Progenitor cell of endocrine pancreas (in vitro differentiated cells): ENCODE data around the gene FNDC5. TPM values are rescaled to one million over a fixed set of nuclear protein-coding genes. Genes with fewer than 3 reads are reported as not detected.

Experiments used
- DNase-seq: peaks from one replicate; pipeline ENCODE4 v3.0.0; 2021; ENCODE audit warnings: low spot score; ENCODE audit not compliant: unreplicated experiment
- H3K27ac Mint-ChIP-seq: 2 replicates; pipeline ENCODE4 v1.8.0; 2021; ENCODE audit warnings: mild to moderate bottlenecking, moderate library complexity, mixed read lengths
- H3K27me3 Mint-ChIP-seq: 2 replicates; pipeline ENCODE4 v1.8.0; 2021; ENCODE audit warnings: mixed read lengths
- H3K36me3 Mint-ChIP-seq: 2 replicates; pipeline ENCODE4 v1.8.0; 2022; ENCODE audit warnings: mixed read lengths; ENCODE audit not compliant: insufficient read depth
- H3K4me1 Mint-ChIP-seq: 2 replicates; pipeline ENCODE4 v1.8.0; 2021; ENCODE audit warnings: low read depth, mixed read lengths
- H3K4me3 Mint-ChIP-seq: 2 replicates; pipeline ENCODE4 v1.8.0; 2021; ENCODE audit warnings: low read depth, mild to moderate bottlenecking, moderate library complexity, mixed read lengths
- H3K9me3 Mint-ChIP-seq: 2 replicates; pipeline ENCODE4 v1.8.0; 2021; ENCODE audit warnings: low read depth, mixed read lengths
- CTCF ChIP-seq: fragments of 200-600 bp; sonication (generic); IDR thresholded peaks from one replicate; pipeline ENCODE4 v1.5.0; 2021; ENCODE audit warnings: antibody characterized with exemption, mild to moderate bottlenecking; ENCODE audit not compliant: unreplicated experiment
- total RNA-seq: library from RNA; stranded (reverse); gene quantifications from 2 replicates; pipeline ENCODE4 v1.2.1, GENCODE V29; 2021

Gene FNDC5
- total RNA-seq, 1 donor from 2014 or later = 6.3 TPM

GRCh38 chr1:32876341-32877210, 5.9 kb upstream of the FNDC5 start:
- H3K27me3 Mint-ChIP-seq = peaks cover 44% of the 10 kb centered on the region
- DNase-seq = no peak
- H3K4me1 Mint-ChIP-seq = peaks cover 1% of the 10 kb centered on the region
- no peaks in the 10 kb centered on the region for H3K36me3 Mint-ChIP-seq
- H3K4me3 Mint-ChIP-seq = no peak overlapping the region
- H3K27ac Mint-ChIP-seq = no peak overlapping the region
- TF ChIP-seq CTCF = peak; percentile 70
- H3K9me3 Mint-ChIP-seq = no peaks in the 10 kb centered on the region

- no peak overlapping the region for H3K4me3 Mint-ChIP-seq
- TF ChIP-seq CTCF = no peak
- no peaks in the 10 kb centered on the region for H3K9me3 Mint-ChIP-seq
- H3K27me3 Mint-ChIP-seq = peaks cover 44% of the 10 kb centered on the region
- peaks cover 6% of the 10 kb centered on the region for H3K4me1 Mint-ChIP-seq
- no peak overlapping the region for H3K27ac Mint-ChIP-seq
- no peaks in the 10 kb centered on the region for H3K36me3 Mint-ChIP-seq
- no peak for DNase-seq
Measured at GRCh38 chr1:32874860-32875752, 4.4 kb upstream of the FNDC5 start.

- H3K9me3 Mint-ChIP-seq = no peaks in the 10 kb centered on the region
- DNase-seq = no peak
- H3K36me3 Mint-ChIP-seq = peaks cover under 1% of the 10 kb centered on the region
- no peak overlapping the region for H3K4me3 Mint-ChIP-seq
- peaks cover 12% of the 10 kb centered on the region for H3K4me1 Mint-ChIP-seq
- H3K27ac Mint-ChIP-seq = no peak overlapping the region
- H3K27me3 Mint-ChIP-seq = peaks cover 61% of the 10 kb centered on the region
- no peak for TF ChIP-seq CTCF
Measured at GRCh38 chr1:32873484-32873883, 2.8 kb upstream of the FNDC5 start.

- peaks cover 57% of the 10 kb centered on the region for H3K27me3 Mint-ChIP-seq
- no peak overlapping the region for H3K27ac Mint-ChIP-seq
- peaks cover 2% of the 10 kb centered on the region for H3K36me3 Mint-ChIP-seq
- H3K4me1 Mint-ChIP-seq = peaks cover 12% of the 10 kb centered on the region
- no peak overlapping the region for H3K4me3 Mint-ChIP-seq
- H3K9me3 Mint-ChIP-seq = no peaks in the 10 kb centered on the region
- DNase-seq = no peak
- no peak for TF ChIP-seq CTCF
Measured at GRCh38 chr1:32872192-32872460, 1.4 kb upstream of the FNDC5 start.

- no peak overlapping the region for H3K27ac Mint-ChIP-seq
- H3K4me3 Mint-ChIP-seq = peak overlapping the region; percentile 72
- H3K27me3 Mint-ChIP-seq = peaks cover 60% of the 10 kb centered on the region
- no peaks in the 10 kb centered on the region for H3K9me3 Mint-ChIP-seq
- no peak for DNase-seq
- peaks cover 2% of the 10 kb centered on the region for H3K36me3 Mint-ChIP-seq
- peaks cover 12% of the 10 kb centered on the region for H3K4me1 Mint-ChIP-seq
- no peak for TF ChIP-seq CTCF
Measured at GRCh38 chr1:32871364-32872191, 866 bp upstream of the FNDC5 start.
